Ishikawa (cell line): ENCODE results near the gene AUTS2.

Source experiments
- CEBPB ChIP-seq: IDR thresholded peaks from 2 replicates; pipeline ENCODE4 v1.6.1; 2012
- CREB1 ChIP-seq: IDR thresholded peaks from 2 replicates; pipeline ENCODE4 v1.6.1; 2012; ENCODE audit warnings: low read depth
- EGR1 ChIP-seq: IDR thresholded peaks from 2 replicates; pipeline ENCODE4 v1.6.1; 2012
- EP300 ChIP-seq: IDR thresholded peaks from 2 replicates; pipeline ENCODE4 v1.6.1; 2012; ENCODE audit warnings: borderline replicate concordance
- FOXM1 ChIP-seq: IDR thresholded peaks from 2 replicates; pipeline ENCODE4 v1.6.1; 2012; ENCODE audit warnings: low read depth, borderline replicate concordance
- MAX ChIP-seq: IDR thresholded peaks from 2 replicates; pipeline ENCODE4 v1.6.1; 2012
- NFIC ChIP-seq: IDR thresholded peaks from 2 replicates; pipeline ENCODE4 v1.6.1; 2012
- RAD21 ChIP-seq: IDR thresholded peaks from 2 replicates; pipeline ENCODE4 v1.6.1; 2012; ENCODE audit warnings: low read depth
- TAF1 ChIP-seq: IDR thresholded peaks from 2 replicates; pipeline ENCODE4 v1.6.1; 2012; ENCODE audit warnings: low read depth, mild to moderate bottlenecking
- TCF12 ChIP-seq: IDR thresholded peaks from 2 replicates; pipeline ENCODE4 v1.6.1; 2012; ENCODE audit warnings: low read depth
- TEAD4 ChIP-seq: IDR thresholded peaks from 2 replicates; pipeline ENCODE4 v1.6.1; 2012
- YY1 ChIP-seq: IDR thresholded peaks from 2 replicates; pipeline ENCODE4 v1.6.1; 2012; ENCODE audit warnings: low read depth
- ZBTB7A ChIP-seq: IDR thresholded peaks from 2 replicates; pipeline ENCODE4 v1.6.1; 2012; ENCODE audit warnings: low read depth
- TF ChIP-seq, protein P1 (sequence below): IDR thresholded peaks from 2 replicates; pipeline ENCODE4 v1.6.1; 2012
- TF ChIP-seq, protein P2 (sequence below): IDR thresholded peaks from 2 replicates; pipeline ENCODE4 v1.6.1; 2012; ENCODE audit warnings: low read depth, mild to moderate bottlenecking

The AUTS2 gene

GRCh38 chr7:70120851-70121250 is 522.6 kb downstream of the AUTS2 start:
- TF ChIP-seq CREB1 = no peak
- no peak for TF ChIP-seq YY1
- TF ChIP-seq CEBPB = no peak
- no peak for TF ChIP-seq ZBTB7A
- TF ChIP-seq MAX = no peak
- TF ChIP-seq NFIC = no peak
- TF ChIP-seq EGR1 = no peak

GRCh38 chr7:70131817-70132216 is 533.5 kb downstream of the AUTS2 start:
- TF ChIP-seq NFIC = no peak
- TF ChIP-seq, protein P1, sequence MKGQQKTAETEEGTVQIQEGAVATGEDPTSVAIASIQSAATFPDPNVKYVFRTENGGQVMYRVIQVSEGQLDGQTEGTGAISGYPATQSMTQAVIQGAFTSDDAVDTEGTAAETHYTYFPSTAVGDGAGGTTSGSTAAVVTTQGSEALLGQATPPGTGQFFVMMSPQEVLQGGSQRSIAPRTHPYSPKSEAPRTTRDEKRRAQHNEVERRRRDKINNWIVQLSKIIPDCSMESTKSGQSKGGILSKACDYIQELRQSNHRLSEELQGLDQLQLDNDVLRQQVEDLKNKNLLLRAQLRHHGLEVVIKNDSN = no peak
- no peak for TF ChIP-seq TEAD4
- no peak for TF ChIP-seq RAD21
- TF ChIP-seq CEBPB = no peak
- no peak for TF ChIP-seq TAF1
- no peak for TF ChIP-seq TCF12

GRCh38 chr7:70132226-70132851 is 534.1 kb downstream of the AUTS2 start:
- TF ChIP-seq EP300 (no peak), YY1 (no peak), NFIC (no peak), CEBPB (no peak), ZBTB7A (no peak), MAX (no peak), CREB1 (no peak), FOXM1 (no peak), TCF12 (no peak), EGR1 (no peak), TAF1 (no peak), RAD21 (no peak)
- TF ChIP-seq, protein P1 = no peak
- TF ChIP-seq, protein P2, sequence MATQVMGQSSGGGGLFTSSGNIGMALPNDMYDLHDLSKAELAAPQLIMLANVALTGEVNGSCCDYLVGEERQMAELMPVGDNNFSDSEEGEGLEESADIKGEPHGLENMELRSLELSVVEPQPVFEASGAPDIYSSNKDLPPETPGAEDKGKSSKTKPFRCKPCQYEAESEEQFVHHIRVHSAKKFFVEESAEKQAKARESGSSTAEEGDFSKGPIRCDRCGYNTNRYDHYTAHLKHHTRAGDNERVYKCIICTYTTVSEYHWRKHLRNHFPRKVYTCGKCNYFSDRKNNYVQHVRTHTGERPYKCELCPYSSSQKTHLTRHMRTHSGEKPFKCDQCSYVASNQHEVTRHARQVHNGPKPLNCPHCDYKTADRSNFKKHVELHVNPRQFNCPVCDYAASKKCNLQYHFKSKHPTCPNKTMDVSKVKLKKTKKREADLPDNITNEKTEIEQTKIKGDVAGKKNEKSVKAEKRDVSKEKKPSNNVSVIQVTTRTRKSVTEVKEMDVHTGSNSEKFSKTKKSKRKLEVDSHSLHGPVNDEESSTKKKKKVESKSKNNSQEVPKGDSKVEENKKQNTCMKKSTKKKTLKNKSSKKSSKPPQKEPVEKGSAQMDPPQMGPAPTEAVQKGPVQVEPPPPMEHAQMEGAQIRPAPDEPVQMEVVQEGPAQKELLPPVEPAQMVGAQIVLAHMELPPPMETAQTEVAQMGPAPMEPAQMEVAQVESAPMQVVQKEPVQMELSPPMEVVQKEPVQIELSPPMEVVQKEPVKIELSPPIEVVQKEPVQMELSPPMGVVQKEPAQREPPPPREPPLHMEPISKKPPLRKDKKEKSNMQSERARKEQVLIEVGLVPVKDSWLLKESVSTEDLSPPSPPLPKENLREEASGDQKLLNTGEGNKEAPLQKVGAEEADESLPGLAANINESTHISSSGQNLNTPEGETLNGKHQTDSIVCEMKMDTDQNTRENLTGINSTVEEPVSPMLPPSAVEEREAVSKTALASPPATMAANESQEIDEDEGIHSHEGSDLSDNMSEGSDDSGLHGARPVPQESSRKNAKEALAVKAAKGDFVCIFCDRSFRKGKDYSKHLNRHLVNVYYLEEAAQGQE = no peak

GRCh38 chr7:70132852-70133690 is 534.8 kb downstream of the AUTS2 start:
- TF ChIP-seq ZBTB7A = no peak
- no peak for TF ChIP-seq FOXM1
- no peak for TF ChIP-seq CEBPB

- TF ChIP-seq TEAD4 (no peak), FOXM1 (no peak), RAD21 (no peak), TAF1 (no peak), EP300 (no peak), MAX (no peak), NFIC (no peak), TCF12 (no peak), ZBTB7A (no peak), CEBPB (no peak)
- TF ChIP-seq, protein P1 = no peak
- TF ChIP-seq, protein P2 = no peak
These were observed 535.9 kb downstream of the AUTS2 start for GRCh38 chr7:70134029-70134770.
